NCI-H1436 (cell line): ENCODE results near the gene CCDC92.

Experiments used
- DNase-seq: peaks from one replicate; lab custom pipeline; 2025; lab: John Stamatoyannopoulos, UW

The CCDC92 gene

GRCh38 chr12:124002021-124002644 lies 29.5 kb upstream of the CCDC92 start:
- DNase-seq = no peak

GRCh38 chr12:124001343-124001742 lies 28.7 kb upstream of the CCDC92 start:
- no peak for DNase-seq

- no peak for DNase-seq
Measured at GRCh38 chr12:124000111-124000510, 27.5 kb upstream of the CCDC92 start.

- DNase-seq = no peak
Measured at GRCh38 chr12:123998991-123999359, 26.3 kb upstream of the CCDC92 start.

DNA sequence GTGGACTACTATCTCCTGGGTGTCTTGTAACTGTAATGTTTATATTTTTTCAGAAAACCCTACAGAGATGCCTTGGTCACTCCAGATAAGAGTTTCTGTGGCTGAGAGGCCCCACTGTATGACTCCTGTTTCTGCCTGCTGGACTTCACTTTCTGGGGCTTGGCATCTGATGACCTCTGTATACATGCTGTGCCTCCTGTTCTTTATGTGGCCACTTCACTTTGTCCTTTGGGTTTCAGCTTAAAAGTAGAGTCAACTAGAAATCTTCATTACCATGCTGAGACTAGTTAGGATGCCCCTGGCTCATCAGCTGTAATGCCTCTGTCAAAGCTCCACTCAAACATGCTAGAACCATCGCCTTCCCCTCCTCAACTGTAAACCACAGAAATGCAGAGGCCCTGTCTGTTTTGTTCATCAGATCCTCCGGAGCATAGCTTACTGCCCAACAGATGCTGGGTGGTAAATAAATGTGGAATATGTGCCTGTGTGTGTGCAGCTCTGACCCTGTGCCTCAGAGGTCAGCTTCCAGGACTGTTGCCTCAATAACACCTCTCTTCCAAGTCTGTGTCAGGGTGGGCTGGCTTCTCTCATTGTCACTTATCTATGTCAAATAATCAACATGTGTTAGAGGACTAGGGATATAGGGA lies 25.8 kb upstream of the CCDC92 start:
- DNase-seq = no peak

GRCh38 chr12:123997908-123998307 lies 25.3 kb upstream of the CCDC92 start:
- DNase-seq = no peak

- DNase-seq = no peak
Measured at GRCh38 chr12:123997033-123997822, 24.6 kb upstream of the CCDC92 start.

- no peak for DNase-seq
Measured at GRCh38 chr12:123996581-123996980, 23.9 kb upstream of the CCDC92 start.

GRCh38 chr12:123995023-123995748 lies 22.6 kb upstream of the CCDC92 start:
- DNase-seq = no peak

DNA sequence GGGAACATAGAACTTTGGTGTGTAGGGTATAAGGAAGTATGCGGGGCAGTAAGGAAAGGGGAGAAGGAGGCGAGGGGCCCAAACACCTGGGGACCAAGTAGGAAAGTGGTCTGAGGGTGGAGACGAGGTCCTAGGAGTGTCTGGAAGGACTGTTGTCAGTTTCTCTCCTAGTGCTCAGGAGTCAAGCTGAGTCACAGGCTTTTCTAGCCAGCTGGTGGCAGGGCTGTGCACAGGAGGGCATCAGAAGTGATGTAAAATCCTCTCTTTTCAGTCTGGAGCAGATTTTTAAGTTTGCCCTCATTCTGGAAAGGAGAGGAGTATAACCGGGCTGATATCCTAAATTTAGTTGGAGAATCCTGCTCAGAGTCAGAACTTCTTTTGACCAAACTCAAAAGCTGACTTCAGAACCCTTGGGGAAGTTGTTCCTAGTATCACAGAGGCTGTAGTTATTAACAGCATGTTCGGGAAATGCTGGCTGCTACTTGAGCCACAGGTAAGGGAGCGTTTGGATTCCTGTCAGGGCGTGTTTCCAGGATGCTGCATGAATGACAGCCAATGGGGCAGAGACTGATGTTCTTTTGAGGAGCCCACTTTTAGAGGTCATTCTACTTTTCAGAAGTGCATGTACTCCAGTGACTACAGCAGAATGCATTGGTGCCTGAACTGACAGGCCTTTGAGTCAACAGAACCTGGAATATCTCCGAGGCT lies 19.6 kb upstream of the CCDC92 start:
- no peak for DNase-seq

- DNase-seq = no peak
Measured at GRCh38 chr12:123991372-123991951, 18.8 kb upstream of the CCDC92 start.

DNA sequence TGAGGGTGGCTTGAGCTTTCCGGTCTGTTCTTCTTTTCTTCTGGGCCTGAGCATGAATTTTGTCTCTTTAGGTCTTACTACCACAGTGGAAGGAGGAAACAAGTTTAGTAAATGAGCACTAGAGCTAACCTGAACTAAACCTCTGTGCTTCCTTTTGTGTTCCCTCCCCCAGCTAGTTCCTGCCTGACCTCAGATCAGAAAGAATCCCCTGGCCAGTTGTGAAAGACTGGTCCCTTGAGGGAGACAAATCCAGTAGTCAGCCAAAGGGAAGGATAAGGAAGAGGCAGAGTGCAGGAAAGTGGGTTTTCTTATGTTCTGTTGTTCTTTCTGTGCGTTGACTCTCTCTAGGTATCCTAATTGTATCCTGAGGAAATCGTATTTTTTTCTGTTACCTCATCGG lies 17.9 kb upstream of the CCDC92 start:
- DNase-seq = no peak

DNA sequence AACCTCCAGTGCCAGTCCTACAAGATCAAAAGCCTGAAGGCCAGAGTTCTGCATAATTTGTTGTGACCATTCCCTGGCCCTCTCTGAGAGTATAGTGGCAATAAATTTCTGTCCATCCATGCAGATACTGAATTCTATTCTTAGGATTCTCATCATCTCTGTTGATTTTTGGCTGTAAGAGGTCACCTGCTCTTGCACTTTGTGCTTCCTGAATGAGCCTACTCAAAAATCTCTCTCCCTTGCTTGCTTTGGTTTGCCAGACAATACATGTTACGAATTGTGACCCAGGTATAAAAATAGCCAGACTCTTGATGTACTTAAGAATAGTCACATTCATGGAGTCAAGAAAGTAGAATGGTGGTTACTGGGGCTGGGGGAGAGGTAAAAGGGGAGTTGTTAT lies 17.1 kb upstream of the CCDC92 start:
- no peak for DNase-seq

DNA sequence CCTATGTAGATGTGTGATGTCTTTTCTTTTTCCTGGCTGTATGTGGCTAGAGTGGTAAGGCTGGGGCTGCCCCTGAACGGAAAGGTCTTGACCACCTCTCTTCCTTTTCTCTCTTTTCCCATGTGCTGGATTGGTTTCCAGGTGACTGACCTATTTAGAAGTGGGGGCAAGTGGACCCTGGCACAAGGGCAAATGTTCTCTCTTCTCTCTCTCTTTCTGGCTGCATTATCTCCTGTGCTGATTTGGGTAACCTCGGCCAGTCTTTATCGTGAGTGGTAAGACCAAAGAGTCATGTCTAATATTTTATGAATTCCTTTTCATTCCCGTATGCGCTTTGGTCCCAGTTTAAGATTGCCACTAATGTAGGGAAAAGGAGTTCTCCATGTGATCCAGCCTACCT lies 16.5 kb upstream of the CCDC92 start:
- no peak for DNase-seq

DNA sequence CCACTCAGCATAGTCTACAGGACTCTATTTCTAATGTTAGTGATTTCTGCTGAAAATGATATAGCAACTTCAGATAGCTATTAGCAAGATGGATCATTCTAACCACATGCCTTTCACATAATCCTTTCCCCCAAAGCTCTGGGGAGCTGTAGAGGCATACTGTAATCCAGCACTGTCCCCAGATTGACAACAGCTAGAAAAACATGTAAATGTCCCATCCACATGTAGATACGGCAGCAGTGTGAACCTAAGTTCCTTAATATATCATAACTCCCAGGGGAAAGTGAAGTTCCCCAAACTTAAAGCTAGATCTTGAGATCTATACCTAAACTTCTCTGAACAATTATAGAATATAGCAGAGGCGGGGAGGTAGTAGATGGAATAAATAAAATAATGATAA lies 14.4 kb upstream of the CCDC92 start:
- no peak for DNase-seq

GRCh38 chr12:123986374-123986965 lies 13.8 kb upstream of the CCDC92 start:
- DNase-seq = no peak

GRCh38 chr12:123984903-123985302 lies 12.3 kb upstream of the CCDC92 start:
- no peak for DNase-seq

DNA sequence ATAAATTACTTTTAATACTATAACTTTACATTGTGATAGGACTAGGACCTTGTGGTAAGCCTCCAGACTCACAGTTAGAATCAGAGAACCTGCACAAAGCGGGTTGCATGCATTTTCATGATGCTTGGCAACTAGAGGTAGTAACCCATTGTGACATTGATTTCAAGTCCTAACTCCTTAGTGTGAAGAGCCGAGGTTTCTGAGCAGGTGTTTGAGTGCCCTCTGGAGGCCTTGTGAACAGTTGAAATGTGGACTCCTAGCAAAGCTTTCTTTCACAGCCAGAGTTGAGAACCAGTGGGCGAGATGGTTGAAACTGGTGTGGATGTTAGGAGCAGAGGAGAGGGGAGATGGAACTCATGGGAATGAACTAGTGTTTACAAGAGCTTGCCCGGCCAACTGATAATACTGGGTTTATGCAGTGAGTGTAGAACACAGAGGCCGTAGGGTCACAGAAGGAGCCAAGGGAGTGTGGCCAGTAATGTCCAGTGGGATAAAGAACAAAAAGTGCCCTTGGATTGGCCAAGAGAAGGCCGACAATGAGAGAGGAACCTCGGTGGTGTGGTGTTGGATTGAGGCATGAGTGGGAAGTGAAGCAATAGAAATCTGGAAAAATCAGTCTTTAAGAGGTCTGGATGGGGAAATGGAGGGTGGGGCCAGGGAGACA lies 11.3 kb upstream of the CCDC92 start:
- DNase-seq = peak; percentile 62

DNA sequence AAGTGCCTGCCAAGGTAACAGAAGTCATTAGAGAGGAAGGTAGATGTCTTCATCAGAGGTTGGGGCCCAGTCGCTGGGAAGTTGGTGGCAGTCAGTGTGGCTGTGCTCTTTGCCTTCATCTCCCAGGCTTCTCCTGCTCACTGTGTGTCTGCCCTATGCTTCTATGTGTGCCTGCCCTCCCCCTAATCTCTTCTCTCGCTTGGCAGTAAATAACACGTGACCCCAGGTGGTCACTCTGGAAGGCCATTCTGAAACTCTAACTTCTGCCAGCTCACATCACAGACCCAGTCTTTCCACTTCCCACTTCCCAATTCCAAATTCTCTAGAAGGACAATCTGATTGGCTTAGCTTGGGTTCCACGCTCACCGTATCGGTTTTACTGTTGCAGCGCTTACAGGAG lies 9.6 kb upstream of the CCDC92 start:
- DNase-seq = no peak

- DNase-seq = no peak
Measured at GRCh38 chr12:123979566-123979965, 6.9 kb upstream of the CCDC92 start.
